Cerebellar cortex (tissue), 1 donor: ENCODE measurements around the gene EPX.

ENCODE experiments used
- DNase-seq: peaks from one replicate; pipeline ENCODE4 v3.0.0-alpha.2; 2015; ENCODE audit warnings: low spot score

EPX gene

GRCh38 chr17:58252141-58252540, 59.6 kb downstream of the EPX start:
- no peak for DNase-seq

DNA sequence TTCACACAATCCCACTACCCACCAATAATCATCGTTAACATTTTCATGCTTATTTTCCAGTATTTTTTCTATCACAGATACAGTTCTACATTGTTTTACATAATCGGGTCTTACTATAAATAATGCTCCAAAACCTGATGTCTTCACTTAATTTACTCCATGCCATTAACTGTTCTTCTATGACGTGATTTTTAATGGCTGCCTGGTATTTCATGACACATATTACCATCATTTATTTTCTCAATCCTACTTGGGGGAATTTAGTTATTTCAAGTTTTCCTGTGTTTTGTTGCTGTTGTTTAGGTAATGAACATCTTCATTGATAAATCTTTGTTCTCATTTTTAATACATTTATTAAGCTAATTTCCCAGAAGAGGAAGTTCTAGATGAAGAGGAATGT, 60.6 kb downstream of the EPX start:
- DNase-seq: no peak
